Stimulated activated CD8-positive, alpha-beta memory T cell treated with anti-CD3 and anti-CD28 coated beads, Interleukin-4, amount 100 ng/mL, for 24 hours (primary cell): ENCODE measurements around the gene MCMBP.

Experiments
- DNase-seq: peaks from one replicate; pipeline ENCODE4 v3.0.0-alpha.2; 2020; ENCODE audit warnings: low read depth

MCMBP gene

GRCh38 chr10:119782981-119783664 is 89.5 kb downstream of the MCMBP start:
- no peak for DNase-seq

DNA sequence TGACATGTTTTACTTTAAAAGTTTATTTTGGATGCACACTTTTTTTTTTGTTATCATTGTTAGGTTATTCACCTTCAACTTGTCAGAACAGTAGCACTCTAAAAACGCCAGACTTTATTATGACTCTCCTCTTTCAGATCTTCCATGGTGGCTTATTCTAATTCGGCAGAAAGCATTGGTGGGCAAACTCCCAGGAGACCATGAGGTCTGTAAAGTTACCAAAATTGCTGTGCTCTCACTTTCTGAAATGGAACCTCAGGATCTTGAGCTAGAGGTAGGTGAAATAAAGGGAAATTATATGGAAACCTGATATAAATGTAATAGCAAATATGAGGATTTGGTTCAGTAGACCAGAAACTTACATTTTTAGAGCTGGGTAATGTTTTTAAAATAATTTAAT is 91.1 kb downstream of the MCMBP start:
- no peak for DNase-seq

DNA sequence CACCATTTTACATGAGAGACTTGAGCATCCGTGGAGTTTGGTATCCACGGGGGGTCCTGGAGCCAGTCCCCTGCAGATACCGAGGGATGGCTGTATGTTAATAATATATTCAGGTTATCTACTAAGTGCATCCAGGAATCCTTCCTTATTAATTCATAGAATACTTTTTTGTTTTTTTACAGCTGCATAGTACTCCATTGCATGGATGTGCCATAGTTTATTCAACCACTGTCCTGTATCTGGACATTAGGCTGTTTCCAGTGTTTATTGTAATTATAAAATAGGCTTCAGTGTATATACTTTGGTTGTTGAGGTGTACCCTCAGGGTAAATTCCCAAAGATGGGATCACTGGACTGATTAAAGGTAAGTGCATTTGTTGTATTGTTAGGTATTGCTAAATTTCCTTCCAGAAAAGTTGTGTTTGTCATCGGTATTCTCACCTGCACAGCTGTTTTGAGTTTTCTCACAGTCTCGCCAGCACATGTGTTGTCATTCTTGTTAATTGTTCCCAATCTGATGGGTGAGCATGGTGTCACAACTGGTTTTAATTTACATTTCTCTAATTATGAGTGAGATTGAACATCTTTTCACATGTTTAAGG is 91.7 kb downstream of the MCMBP start:
- DNase-seq = no peak
